ENCODE results near the gene KAZALD1. TPM values are rescaled to one million over a fixed set of nuclear protein-coding genes. Genes with fewer than 3 reads are reported as not detected.

The KAZALD1 gene
- total and polyA plus RNA-seq, 10 of the 15 experiments (the other 5 are each of a cell fraction or from before 2014, with no cell fraction given) = 0.10 to 4.3 (median 1.9) TPM

DNA sequence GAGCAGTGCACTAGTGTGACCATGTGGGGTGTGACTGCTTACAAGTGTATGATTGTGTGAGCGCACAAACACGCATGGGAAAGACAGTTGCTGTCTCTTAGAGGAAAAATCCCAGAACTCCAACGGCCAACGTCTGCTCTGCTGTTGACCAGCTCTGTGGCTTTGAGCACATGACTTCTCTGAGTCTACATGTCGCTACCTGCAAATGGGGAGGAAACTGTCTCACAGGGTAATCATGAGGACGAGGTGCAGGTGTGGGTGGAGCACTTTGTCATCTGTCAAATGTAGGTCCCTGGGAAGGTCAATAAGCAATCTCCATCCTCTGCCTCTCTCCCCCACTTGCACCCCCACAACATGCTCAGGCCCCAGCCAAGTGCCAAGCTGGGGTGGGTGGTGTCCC is 38.1 kb downstream of the KAZALD1 start (continued):
- TF ChIP-seq, protein P1, sequence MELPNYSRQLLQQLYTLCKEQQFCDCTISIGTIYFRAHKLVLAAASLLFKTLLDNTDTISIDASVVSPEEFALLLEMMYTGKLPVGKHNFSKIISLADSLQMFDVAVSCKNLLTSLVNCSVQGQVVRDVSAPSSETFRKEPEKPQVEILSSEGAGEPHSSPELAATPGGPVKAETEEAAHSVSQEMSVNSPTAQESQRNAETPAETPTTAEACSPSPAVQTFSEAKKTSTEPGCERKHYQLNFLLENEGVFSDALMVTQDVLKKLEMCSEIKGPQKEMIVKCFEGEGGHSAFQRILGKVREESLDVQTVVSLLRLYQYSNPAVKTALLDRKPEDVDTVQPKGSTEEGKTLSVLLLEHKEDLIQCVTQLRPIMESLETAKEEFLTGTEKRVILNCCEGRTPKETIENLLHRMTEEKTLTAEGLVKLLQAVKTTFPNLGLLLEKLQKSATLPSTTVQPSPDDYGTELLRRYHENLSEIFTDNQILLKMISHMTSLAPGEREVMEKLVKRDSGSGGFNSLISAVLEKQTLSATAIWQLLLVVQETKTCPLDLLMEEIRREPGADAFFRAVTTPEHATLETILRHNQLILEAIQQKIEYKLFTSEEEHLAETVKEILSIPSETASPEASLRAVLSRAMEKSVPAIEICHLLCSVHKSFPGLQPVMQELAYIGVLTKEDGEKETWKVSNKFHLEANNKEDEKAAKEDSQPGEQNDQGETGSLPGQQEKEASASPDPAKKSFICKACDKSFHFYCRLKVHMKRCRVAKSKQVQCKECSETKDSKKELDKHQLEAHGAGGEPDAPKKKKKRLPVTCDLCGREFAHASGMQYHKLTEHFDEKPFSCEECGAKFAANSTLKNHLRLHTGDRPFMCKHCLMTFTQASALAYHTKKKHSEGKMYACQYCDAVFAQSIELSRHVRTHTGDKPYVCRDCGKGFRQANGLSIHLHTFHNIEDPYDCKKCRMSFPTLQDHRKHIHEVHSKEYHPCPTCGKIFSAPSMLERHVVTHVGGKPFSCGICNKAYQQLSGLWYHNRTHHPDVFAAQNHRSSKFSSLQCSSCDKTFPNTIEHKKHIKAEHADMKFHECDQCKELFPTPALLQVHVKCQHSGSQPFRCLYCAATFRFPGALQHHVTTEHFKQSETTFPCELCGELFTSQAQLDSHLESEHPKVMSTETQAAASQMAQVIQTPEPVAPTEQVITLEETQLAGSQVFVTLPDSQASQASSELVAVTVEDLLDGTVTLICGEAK (IDR thresholded peaks at IDR 0.05; ENCODE audit: borderline replicate concordance) = no peak
- TF ChIP-seq, protein P2, sequence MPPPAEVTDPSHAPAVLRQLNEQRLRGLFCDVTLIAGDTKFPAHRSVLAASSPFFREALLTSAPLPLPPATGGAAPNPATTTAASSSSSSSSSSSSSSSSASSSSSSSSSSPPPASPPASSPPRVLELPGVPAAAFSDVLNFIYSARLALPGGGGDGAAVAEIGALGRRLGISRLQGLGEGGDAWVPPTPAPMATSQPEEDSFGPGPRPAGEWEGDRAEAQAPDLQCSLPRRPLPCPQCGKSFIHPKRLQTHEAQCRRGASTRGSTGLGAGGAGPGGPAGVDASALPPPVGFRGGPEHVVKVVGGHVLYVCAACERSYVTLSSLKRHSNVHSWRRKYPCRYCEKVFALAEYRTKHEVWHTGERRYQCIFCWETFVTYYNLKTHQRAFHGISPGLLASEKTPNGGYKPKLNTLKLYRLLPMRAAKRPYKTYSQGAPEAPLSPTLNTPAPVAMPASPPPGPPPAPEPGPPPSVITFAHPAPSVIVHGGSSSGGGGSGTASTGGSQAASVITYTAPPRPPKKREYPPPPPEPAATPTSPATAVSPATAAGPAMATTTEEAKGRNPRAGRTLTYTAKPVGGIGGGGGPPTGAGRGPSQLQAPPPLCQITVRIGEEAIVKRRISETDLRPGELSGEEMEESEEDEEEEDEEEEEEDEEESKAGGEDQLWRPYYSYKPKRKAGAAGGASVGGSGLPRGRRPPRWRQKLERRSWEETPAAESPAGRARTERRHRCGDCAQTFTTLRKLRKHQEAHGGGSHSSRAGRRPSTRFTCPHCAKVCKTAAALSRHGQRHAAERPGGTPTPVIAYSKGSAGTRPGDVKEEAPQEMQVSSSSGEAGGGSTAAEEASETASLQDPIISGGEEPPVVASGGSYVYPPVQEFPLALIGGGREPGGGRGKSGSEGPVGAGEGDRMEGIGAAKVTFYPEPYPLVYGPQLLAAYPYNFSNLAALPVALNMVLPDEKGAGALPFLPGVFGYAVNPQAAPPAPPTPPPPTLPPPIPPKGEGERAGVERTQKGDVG (CRISPR knock-in tag; IDR thresholded peaks at IDR 0.05) = no peak

DNA sequence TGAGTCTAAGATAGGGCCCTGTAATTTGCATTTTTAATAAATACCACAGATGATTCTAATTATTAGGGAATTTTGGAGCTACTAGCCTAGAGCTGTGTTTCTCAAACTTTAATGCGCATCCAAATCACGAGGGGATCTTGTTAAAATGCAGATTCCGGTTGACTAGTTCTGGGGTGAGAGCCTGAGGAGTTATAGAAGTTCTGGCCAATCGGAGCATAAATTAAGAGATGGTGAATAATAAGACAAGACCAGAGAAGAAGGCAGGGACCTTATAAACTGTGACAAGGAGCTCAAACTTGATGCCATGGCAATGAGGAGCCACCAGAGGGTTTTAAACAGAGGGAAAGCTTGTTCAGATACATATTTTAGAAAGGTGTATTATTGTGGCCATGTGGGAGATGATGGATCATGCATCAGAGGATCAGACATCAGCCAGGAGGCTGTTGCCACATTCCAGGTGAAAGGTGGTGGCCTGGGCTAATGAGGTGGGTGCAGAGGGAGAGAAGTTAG is 39.6 kb downstream of the KAZALD1 start:
- H4K20me1 ChIP-seq (ENCODE audit: control insufficient read depth, insufficient read depth) = no peaks in the 10 kb centered on the region
- no peaks in the 10 kb centered on the region for H3K36me3 ChIP-seq (ENCODE audit: control insufficient read depth in 2 of 2, insufficient read depth in 2 of 2, low read length in 1 of 2)
- ChIA-PET POLR2A (no interaction called here), SMC1A (ENCODE audit: uncharacterized antibody, unreplicated experiment) (interaction anchor here (1.0 to 1.2 kb wide), 2 partner anchors 41 to 62 kb away, joined by 3 to 4 read pairs; no protein-coding TSS in a partner anchor), CTCF (interaction anchor here (1.0 to 13.8 kb wide), 4 partner anchors 10 to 51 kb away, joined by 3 to 231 read pairs (median 4); no protein-coding TSS in a partner anchor), RAD21 (ENCODE audit: unreplicated experiment) (interaction anchor here (0.7 to 2.5 kb wide), 3 partner anchors 10 to 60 kb away, joined by 3 to 10 read pairs (median 8); no protein-coding TSS in a partner anchor)
- BruUV-seq (replicated peaks) = no TSS peak
- no peak overlapping the region for H3K27ac ChIP-seq (ENCODE audit: control insufficient read depth, insufficient read depth)
- peaks cover 0 to 2% of the 10 kb centered on the region in 2 experiments; a peak in 2 of 4 replicates for H3K27me3 ChIP-seq (replicated peaks in 1 of 2; ENCODE audit: control insufficient read depth in 2 of 2, insufficient read depth in 2 of 2, low read length in 1 of 2)
- no peak overlapping the region for H2AFZ ChIP-seq (ENCODE audit: control insufficient read depth, low read depth, low read length)
- in situ Hi-C loops (cut with MboI) = no loop called here
- intact Hi-C loops (cut with micrococcal nuclease; ENCODE audit: unreplicated experiment) = no loop called here
- H3K4me2 ChIP-seq (ENCODE audit: control insufficient read depth, insufficient read depth) = no peak overlapping the region
- no peaks in the 10 kb centered on the region for H3K9me3 ChIP-seq (replicated peaks; ENCODE audit: control insufficient read depth, insufficient read depth, low read length)
- no peak for ATAC-seq
- no peaks in the 10 kb centered on the region for H3K4me1 ChIP-seq (ENCODE audit: control insufficient read depth, insufficient read depth, low read length)
- 39% methylated on average over 4 of the region's 4 CpGs for WGBS (ENCODE audit: insufficient coverage, insufficient replicate concordance, low lambda C conversion rate, missing lambda C conversion rate)
- no peaks in the 10 kb centered on the region for H3K79me2 ChIP-seq (ENCODE audit: control insufficient read depth, insufficient read depth, low read length)
- no peak overlapping the region for H3K4me3 ChIP-seq
- FAIRE-seq = no peak
- no peak overlapping the region for H3K9ac ChIP-seq (ENCODE audit: control insufficient read depth, insufficient read depth, low read length)
- no peak for DNase-seq (ENCODE audit: low read depth, low spot score)
- TF ChIP-seq ESRRA (IDR thresholded peaks at IDR 0.05; ENCODE audit: low read length) (no peak), RUNX3 (IDR thresholded peaks at IDR 0.05; ENCODE audit: low read length) (no peak), ATF7 (IDR thresholded peaks at IDR 0.05; ENCODE audit: low read depth) (no peak), MEF2B (IDR thresholded peaks at IDR 0.05; ENCODE audit: partially characterized antibody, poor library complexity, severe bottlenecking) (no peak), JUNB (IDR thresholded peaks at IDR 0.05) (no peak)
- TF ChIP-seq, protein P3, sequence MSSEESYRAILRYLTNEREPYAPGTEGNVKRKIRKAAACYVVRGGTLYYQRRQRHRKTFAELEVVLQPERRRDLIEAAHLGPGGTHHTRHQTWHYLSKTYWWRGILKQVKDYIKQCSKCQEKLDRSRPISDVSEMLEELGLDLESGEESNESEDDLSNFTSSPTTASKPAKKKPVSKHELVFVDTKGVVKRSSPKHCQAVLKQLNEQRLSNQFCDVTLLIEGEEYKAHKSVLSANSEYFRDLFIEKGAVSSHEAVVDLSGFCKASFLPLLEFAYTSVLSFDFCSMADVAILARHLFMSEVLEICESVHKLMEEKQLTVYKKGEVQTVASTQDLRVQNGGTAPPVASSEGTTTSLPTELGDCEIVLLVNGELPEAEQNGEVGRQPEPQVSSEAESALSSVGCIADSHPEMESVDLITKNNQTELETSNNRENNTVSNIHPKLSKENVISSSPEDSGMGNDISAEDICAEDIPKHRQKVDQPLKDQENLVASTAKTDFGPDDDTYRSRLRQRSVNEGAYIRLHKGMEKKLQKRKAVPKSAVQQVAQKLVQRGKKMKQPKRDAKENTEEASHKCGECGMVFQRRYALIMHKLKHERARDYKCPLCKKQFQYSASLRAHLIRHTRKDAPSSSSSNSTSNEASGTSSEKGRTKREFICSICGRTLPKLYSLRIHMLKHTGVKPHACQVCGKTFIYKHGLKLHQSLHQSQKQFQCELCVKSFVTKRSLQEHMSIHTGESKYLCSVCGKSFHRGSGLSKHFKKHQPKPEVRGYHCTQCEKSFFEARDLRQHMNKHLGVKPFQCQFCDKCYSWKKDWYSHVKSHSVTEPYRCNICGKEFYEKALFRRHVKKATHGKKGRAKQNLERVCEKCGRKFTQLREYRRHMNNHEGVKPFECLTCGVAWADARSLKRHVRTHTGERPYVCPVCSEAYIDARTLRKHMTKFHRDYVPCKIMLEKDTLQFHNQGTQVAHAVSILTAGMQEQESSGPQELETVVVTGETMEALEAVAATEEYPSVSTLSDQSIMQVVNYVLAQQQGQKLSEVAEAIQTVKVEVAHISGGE (CRISPR knock-in tag; IDR thresholded peaks at IDR 0.05) = no peak
- TF ChIP-seq, protein P4, sequence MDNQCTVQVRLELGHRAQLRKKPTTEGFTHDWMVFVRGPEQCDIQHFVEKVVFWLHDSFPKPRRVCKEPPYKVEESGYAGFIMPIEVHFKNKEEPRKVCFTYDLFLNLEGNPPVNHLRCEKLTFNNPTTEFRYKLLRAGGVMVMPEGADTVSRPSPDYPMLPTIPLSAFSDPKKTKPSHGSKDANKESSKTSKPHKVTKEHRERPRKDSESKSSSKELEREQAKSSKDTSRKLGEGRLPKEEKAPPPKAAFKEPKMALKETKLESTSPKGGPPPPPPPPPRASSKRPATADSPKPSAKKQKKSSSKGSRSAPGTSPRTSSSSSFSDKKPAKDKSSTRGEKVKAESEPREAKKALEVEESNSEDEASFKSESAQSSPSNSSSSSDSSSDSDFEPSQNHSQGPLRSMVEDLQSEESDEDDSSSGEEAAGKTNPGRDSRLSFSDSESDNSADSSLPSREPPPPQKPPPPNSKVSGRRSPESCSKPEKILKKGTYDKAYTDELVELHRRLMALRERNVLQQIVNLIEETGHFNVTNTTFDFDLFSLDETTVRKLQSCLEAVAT (IDR thresholded peaks at IDR 0.05) = no peak

Measured in GM12878 (cell line).